ENCODE results near the gene RNF148. TPM values are rescaled to one million over a fixed set of nuclear protein-coding genes. Genes with fewer than 3 reads are reported as not detected.
A peak's percentile ranks its signal among the peaks of the same experiment; 100 is the strongest.

RNF148 gene
- total and polyA plus RNA-seq, 2 experiments from 2014 or later = 2.2 TPM; not detected in 1

DNA sequence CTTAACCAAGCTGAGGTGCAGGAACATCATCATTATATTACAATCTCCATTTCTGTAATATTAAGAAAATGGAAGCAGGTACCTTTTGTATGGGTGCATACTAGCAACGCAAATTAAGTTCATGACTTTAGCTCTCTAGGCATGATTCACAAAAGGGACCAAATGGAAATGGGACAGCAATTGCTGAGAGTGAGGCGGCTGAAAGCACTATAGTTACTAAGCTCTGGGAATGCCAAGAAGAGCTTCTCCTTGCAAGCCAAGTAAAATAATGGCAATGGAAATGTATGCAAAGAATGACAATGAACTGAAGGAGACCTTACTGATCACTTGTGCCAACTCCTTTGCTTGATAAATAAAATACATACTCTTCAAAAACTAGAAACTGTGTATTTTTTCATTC, 36.2 kb upstream of the RNF148 start:
- Histone ChIP-seq H3K79me2 (replicated peaks; ENCODE audit: insufficient read depth) (no peaks in the 10 kb centered on the region), H2AFZ (no peak overlapping the region), H3K4me1 (ENCODE audit: insufficient read depth) (peaks cover 74% of the 10 kb centered on the region), H4K20me1 (replicated peaks; ENCODE audit: insufficient read depth) (no peaks in the 10 kb centered on the region), H3K4me3 (no peak overlapping the region), H3K36me3 (ENCODE audit: insufficient read depth) (no peaks in the 10 kb centered on the region), H3K4me2 (peak overlapping the region; percentile 40), H3K27ac (ENCODE audit: low read depth) (peak overlapping the region; percentile 40; the same call in 1 of the 2 replicates), H3K9me2 (ENCODE audit: insufficient read depth) (no peaks in the 10 kb centered on the region), H3F3A (replicated peaks; ENCODE audit: low read depth) (no peaks in the 10 kb centered on the region), H3K27me3 (ENCODE audit: insufficient read depth) (no peaks in the 10 kb centered on the region)
- peak; percentile 58 for DNase-seq (ENCODE audit: low spot score)
- TF ChIP-seq EZH2phosphoT487 (IDR thresholded peaks at IDR 0.05; ENCODE audit: unreplicated experiment) (no peak), CREB1 (CRISPR knock-in tag; IDR thresholded peaks at IDR 0.05; ENCODE audit: low read depth) (no peak), ZNF114 (CRISPR knock-in tag; IDR thresholded peaks at IDR 0.05) (no peak)
- TF ChIP-seq, protein P1, sequence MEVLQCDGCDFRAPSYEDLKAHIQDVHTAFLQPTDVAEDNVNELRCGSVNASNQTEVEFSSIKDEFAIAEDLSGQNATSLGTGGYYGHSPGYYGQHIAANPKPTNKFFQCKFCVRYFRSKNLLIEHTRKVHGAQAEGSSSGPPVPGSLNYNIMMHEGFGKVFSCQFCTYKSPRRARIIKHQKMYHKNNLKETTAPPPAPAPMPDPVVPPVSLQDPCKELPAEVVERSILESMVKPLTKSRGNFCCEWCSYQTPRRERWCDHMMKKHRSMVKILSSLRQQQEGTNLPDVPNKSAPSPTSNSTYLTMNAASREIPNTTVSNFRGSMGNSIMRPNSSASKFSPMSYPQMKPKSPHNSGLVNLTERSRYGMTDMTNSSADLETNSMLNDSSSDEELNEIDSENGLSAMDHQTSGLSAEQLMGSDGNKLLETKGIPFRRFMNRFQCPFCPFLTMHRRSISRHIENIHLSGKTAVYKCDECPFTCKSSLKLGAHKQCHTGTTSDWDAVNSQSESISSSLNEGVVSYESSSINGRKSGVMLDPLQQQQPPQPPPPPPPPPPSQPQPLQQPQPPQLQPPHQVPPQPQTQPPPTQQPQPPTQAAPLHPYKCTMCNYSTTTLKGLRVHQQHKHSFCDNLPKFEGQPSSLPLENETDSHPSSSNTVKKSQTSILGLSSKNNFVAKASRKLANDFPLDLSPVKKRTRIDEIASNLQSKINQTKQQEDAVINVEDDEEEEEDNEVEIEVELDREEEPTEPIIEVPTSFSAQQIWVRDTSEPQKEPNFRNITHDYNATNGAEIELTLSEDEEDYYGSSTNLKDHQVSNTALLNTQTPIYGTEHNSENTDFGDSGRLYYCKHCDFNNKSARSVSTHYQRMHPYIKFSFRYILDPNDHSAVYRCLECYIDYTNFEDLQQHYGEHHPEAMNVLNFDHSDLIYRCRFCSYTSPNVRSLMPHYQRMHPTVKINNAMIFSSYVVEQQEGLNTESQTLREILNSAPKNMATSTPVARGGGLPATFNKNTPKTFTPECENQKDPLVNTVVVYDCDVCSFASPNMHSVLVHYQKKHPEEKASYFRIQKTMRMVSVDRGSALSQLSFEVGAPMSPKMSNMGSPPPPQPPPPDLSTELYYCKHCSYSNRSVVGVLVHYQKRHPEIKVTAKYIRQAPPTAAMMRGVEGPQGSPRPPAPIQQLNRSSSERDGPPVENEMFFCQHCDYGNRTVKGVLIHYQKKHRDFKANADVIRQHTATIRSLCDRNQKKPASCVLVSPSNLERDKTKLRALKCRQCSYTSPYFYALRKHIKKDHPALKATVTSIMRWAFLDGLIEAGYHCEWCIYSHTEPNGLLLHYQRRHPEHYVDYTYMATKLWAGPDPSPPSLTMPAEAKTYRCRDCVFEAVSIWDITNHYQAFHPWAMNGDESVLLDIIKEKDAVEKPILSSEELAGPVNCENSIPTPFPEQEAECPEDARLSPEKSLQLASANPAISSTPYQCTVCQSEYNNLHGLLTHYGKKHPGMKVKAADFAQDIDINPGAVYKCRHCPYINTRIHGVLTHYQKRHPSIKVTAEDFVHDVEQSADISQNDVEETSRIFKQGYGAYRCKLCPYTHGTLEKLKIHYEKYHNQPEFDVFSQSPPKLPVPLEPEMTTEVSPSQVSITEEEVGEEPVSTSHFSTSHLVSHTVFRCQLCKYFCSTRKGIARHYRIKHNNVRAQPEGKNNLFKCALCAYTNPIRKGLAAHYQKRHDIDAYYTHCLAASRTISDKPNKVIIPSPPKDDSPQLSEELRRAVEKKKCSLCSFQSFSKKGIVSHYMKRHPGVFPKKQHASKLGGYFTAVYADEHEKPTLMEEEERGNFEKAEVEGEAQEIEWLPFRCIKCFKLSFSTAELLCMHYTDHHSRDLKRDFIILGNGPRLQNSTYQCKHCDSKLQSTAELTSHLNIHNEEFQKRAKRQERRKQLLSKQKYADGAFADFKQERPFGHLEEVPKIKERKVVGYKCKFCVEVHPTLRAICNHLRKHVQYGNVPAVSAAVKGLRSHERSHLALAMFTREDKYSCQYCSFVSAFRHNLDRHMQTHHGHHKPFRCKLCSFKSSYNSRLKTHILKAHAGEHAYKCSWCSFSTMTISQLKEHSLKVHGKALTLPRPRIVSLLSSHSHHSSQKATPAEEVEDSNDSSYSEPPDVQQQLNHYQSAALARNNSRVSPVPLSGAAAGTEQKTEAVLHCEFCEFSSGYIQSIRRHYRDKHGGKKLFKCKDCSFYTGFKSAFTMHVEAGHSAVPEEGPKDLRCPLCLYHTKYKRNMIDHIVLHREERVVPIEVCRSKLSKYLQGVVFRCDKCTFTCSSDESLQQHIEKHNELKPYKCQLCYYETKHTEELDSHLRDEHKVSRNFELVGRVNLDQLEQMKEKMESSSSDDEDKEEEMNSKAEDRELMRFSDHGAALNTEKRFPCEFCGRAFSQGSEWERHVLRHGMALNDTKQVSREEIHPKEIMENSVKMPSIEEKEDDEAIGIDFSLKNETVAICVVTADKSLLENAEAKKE (CRISPR knock-in tag; IDR thresholded peaks at IDR 0.05) = peak; percentile 75
- H3K27ac Mint-ChIP-seq = peak overlapping the region; percentile 54
- peak; percentile 71 for ATAC-seq
- H3K4me3 Mint-ChIP-seq = no peak overlapping the region; the same call in 2 of the 3 replicates
- H3K27me3 Mint-ChIP-seq (ENCODE audit: insufficient read depth, low read depth, poor library complexity) = no peaks in the 10 kb centered on the region
- peaks cover 3% of the 10 kb centered on the region; the same call in 2 of the 3 replicates for H3K36me3 Mint-ChIP-seq (ENCODE audit: low read depth)
- peaks cover 67% of the 10 kb centered on the region for H3K4me1 Mint-ChIP-seq
- no peaks in the 10 kb centered on the region for H3K9me3 Mint-ChIP-seq

DNA sequence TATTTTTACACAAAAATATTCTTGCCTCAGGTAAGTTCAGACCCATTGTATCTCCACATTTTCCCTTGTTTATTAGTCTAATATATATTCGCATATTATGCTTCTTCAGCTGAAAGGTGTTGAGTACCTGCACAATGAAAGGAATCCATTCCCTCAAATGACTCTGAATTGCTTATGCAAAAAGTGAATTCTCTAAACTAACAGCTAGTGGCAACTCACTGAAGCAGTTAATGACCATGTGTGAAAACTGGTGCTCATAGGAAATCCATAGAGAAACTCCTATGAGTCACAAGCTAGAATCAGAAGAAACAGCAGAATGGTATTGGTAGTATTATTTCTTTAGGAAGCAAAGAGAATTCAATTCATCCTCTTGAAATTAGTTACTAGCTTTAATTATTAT, 33.5 kb upstream of the RNF148 start:
- Mint-ChIP-seq H3K27me3 (ENCODE audit: insufficient read depth, low read depth, poor library complexity) (no peaks in the 10 kb centered on the region), H3K9me3 (no peaks in the 10 kb centered on the region), H3K4me3 (no peak overlapping the region), H3K4me1 (peaks cover 57% of the 10 kb centered on the region), H3K27ac (peak overlapping the region; percentile 96), H3K36me3 (ENCODE audit: low read depth) (peaks cover 11% of the 10 kb centered on the region; the same call in 2 of the 3 replicates)
- Histone ChIP-seq H3K9me2 (ENCODE audit: insufficient read depth) (no peaks in the 10 kb centered on the region), H3K4me1 (ENCODE audit: insufficient read depth) (peaks cover 61% of the 10 kb centered on the region), H3K4me2 (peak overlapping the region; percentile 67), H2AFZ (no peak overlapping the region), H3K79me2 (replicated peaks; ENCODE audit: insufficient read depth) (0 out of 2 replicates have a peak, but pooled peaks cover 3% of the 10 kb centered on the region), H4K20me1 (replicated peaks; ENCODE audit: insufficient read depth) (no peaks in the 10 kb centered on the region), H3K27ac (ENCODE audit: low read depth) (peak overlapping the region; percentile 89), H3K4me3 (peak overlapping the region; percentile 36), H3K27me3 (ENCODE audit: insufficient read depth) (no peaks in the 10 kb centered on the region), H3K36me3 (ENCODE audit: insufficient read depth) (no peaks in the 10 kb centered on the region), H3F3A (replicated peaks; ENCODE audit: low read depth) (no peaks in the 10 kb centered on the region)
- peak; percentile 46; the same call in 2 of the 3 replicates for ATAC-seq
- DNase-seq (ENCODE audit: low spot score) = no peak
- TF ChIP-seq NANOG (IDR thresholded peaks at IDR 0.05; ENCODE audit: borderline replicate concordance) (peak; percentile 88; the same call in 1 of the 2 replicates), ZNF114 (CRISPR knock-in tag; IDR thresholded peaks at IDR 0.05) (no peak), ZNF331 (CRISPR knock-in tag; IDR thresholded peaks at IDR 0.05; ENCODE audit: low read depth) (no peak), CREB1 (CRISPR knock-in tag; IDR thresholded peaks at IDR 0.05; ENCODE audit: low read depth) (no peak)
- TF ChIP-seq, protein P1 (CRISPR knock-in tag; IDR thresholded peaks at IDR 0.05) = peak; percentile 37; the same call in 1 of the 2 replicates
